Fibroblast of lung (primary cell): Measurements from ENCODE around the gene UQCR11.

Experiments
- CTCF ChIP-seq, 2 donors: IDR thresholded peaks in 1 of 2; conservative IDR thresholded peaks in 1 of 2; 1 replicate in 1 of 2; 2 replicates in 1 of 2; pipeline ENCODE4 v1.5.1; 2011 to 2012; ENCODE audit warnings: low read length in 2 of 2, control low read depth in 1 of 2, inconsistent platforms in 1 of 2, low read depth in 1 of 2, mild to moderate bottlenecking in 1 of 2
- EZH2 ChIP-seq: IDR thresholded peaks from 2 replicates; pipeline ENCODE4 v1.5.1; 2012; ENCODE audit warnings: low read length, control low read depth, mild to moderate bottlenecking; ENCODE audit errors: missing control alignments

- no peak for TF ChIP-seq CTCF (conservative IDR thresholded peaks at IDR 0.05 in 1 of 2, IDR thresholded peaks at IDR 0.05 in 1 of 2; ENCODE audit: low read depth in 1 of 2, low read length in 2 of 2)
- no peak for TF ChIP-seq EZH2
Observed at GRCh38 chr19:1571358-1571757, 33.9 kb downstream of the UQCR11 start.
